ENCODE results near the gene FAF1. TPM values are rescaled to one million over a fixed set of nuclear protein-coding genes. Genes with fewer than 3 reads are reported as not detected.

The FAF1 gene
- total RNA-seq, 2 donors from 2014 or later: 45.8 to 50.1 TPM

DNA sequence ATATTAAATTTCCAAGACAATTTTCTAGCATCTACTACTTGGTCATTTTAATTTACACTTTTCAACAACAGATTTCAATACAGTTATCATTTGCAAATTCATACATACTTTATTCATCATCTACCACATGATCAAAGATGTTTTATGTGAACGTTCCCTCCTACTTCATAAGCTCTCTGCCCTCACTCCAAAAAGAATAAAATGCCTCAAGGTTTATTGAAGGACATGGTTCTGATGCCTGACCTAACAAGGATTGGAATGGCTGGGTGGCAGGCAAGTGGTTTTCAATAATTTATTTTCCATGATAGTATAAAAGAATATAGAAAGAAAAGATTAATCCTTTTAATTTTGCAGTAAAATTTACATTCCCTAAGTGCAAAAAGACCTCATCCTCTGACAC, 15.4 kb upstream of the FAF1 start:
- Mint-ChIP-seq H3K4me3 (no peak overlapping the region), H3K27me3 (peaks cover 8% of the 10 kb centered on the region), H3K36me3 (ENCODE audit: low read depth) (peaks cover 2% of the 10 kb centered on the region), H3K27ac (no peak overlapping the region), H3K4me1 (peaks cover 25% of the 10 kb centered on the region)
- DNase-seq (no peak), ATAC-seq (no peak)
- H3K9me3 ChIP-seq (ENCODE audit: control insufficient read depth, low read length, poor library complexity, severe bottlenecking): no peaks in the 10 kb centered on the region

DNA sequence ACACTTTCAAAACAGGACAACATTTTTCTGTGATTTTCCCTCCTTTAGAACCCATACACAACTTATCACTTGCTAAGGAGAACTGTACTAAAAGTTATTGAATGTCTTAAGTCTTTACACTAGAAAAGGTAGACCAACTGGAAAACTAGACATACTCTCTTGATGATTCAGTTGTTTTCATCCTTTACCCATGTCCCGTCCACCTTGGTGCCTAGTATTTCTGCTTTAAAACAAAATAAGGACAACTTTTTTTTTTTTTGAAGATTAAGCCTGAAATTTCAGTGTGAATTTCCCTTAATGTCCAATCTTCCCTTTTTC, 14.5 kb upstream of the FAF1 start:
- H3K4me3 Mint-ChIP-seq: no peak overlapping the region
- DNase-seq: no peak
- H3K27me3 Mint-ChIP-seq: peaks cover 8% of the 10 kb centered on the region
- peak overlapping the region; percentile 19 for H3K27ac Mint-ChIP-seq
- H3K4me1 Mint-ChIP-seq: peaks cover 33% of the 10 kb centered on the region
- no peak for ATAC-seq
- H3K36me3 Mint-ChIP-seq (ENCODE audit: low read depth): peaks cover 5% of the 10 kb centered on the region
- H3K9me3 ChIP-seq (ENCODE audit: control insufficient read depth, low read length, poor library complexity, severe bottlenecking): no peaks in the 10 kb centered on the region

DNA sequence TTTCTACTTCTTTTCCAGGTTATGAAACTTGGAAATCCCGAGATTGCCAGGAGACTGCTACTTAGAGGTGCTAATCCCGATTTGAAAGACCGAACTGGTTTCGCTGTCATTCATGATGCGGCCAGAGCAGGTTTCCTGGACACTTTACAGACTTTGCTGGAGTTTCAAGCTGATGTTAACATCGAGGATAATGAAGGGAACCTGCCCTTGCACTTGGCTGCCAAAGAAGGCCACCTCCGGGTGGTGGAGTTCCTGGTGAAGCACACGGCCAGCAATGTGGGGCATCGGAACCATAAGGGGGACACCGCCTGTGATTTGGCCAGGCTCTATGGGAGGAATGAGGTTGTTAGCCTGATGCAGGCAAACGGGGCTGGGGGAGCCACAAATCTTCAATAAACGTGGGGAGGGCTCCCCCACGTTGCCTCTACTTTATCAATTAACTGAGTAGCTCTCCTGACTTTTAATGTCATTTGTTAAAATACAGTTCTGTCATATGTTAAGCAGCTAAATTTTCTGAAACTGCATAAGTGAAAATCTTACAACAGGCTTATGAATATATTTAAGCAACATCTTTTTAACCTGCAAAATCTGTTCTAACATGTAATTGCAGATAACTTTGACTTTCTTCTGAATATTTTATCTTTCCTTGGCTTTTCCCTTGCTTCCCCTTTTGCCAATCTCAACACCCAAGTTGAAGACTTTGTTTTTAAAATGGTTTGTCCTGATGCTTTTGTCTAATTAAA, 14.0 kb upstream of the FAF1 start:
- ATAC-seq (no peak), DNase-seq (no peak)
- H3K4me3 Mint-ChIP-seq: no peak overlapping the region
- no peaks in the 10 kb centered on the region for H3K9me3 ChIP-seq (ENCODE audit: control insufficient read depth, low read length, poor library complexity, severe bottlenecking)
- peaks cover 5% of the 10 kb centered on the region for H3K36me3 Mint-ChIP-seq (ENCODE audit: low read depth)
- H3K27me3 Mint-ChIP-seq: peaks cover 8% of the 10 kb centered on the region
- peak overlapping the region; percentile 19 for H3K27ac Mint-ChIP-seq
- H3K4me1 Mint-ChIP-seq: peaks cover 32% of the 10 kb centered on the region

DNA sequence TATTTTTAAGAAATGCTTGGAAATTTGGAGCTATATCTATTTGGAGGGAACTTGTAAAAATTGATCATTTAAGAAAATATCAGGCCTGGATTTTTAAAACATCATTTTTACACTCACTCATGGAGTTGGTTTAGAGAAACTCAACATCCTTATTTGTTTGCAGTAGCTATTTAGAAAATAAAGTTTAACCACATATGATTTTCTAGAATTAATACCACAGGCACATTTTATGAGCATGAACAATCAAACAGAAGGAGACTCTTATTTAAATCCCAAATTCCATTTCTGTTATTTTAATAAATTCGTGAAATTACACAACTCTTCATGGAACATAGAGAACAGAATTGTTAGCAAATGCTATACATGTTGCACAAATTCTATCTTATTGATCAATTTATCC, 13.2 kb upstream of the FAF1 start:
- Mint-ChIP-seq H3K27ac (no peak overlapping the region), H3K4me3 (no peak overlapping the region), H3K4me1 (peaks cover 25% of the 10 kb centered on the region), H3K36me3 (ENCODE audit: low read depth) (peaks cover 5% of the 10 kb centered on the region), H3K27me3 (peaks cover 8% of the 10 kb centered on the region)
- ATAC-seq (no peak), DNase-seq (no peak)
- no peaks in the 10 kb centered on the region for H3K9me3 ChIP-seq (ENCODE audit: control insufficient read depth, low read length, poor library complexity, severe bottlenecking)

DNA sequence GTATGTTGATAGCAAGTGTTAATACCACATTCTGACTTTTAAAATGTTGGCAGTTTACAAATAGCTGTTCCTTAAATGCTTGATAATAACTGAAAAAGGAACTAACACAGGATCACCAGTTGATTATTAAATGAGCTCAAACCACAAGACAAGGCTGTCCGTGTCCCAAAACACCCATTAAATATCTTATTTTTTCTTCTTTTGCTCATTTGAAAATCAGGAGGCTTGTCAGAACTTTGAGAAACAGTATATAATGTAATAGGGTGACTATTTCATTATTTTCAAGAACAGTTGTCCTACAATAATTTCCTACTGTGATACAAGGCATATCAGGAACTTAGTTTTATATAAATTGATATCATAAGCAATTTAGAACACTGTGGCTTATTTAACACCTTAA, 12.7 kb upstream of the FAF1 start:
- Mint-ChIP-seq H3K27ac (no peak overlapping the region), H3K27me3 (peaks cover 8% of the 10 kb centered on the region), H3K36me3 (ENCODE audit: low read depth) (peaks cover 5% of the 10 kb centered on the region), H3K4me3 (no peak overlapping the region), H3K4me1 (peaks cover 25% of the 10 kb centered on the region)
- no peaks in the 10 kb centered on the region for H3K9me3 ChIP-seq (ENCODE audit: control insufficient read depth, low read length, poor library complexity, severe bottlenecking)
- DNase-seq: no peak
- ATAC-seq: no peak

DNA sequence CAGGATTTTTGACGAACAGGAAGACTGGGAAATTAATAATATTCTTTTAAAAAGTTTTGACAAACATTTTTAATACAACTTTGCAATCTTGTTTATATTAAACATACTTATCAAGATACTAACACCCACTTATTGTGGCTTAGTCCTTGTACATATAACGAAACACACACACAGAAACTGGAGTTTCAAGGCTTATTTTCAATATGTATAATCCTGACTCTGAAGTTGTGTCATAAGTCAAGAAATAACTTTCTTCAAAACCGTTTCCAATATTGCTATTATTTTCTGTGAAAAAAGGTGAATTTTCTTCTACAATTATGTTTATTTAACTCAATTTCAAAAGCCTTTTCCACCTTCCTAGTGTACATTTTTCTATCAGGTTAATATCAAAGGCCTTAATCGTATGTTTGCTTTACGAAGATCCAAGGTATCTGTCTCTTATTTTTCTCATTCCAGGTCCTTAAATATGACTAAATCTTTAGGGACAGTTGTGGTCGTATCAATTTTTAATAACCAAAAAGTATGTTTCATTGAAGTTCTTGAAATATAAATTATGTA, 11.8 kb upstream of the FAF1 start:
- DNase-seq (no peak), ATAC-seq (no peak)
- Mint-ChIP-seq H3K27ac (no peak overlapping the region), H3K36me3 (ENCODE audit: low read depth) (peaks cover 5% of the 10 kb centered on the region), H3K27me3 (peaks cover 7% of the 10 kb centered on the region), H3K4me3 (no peak overlapping the region), H3K4me1 (peaks cover 26% of the 10 kb centered on the region)
- no peaks in the 10 kb centered on the region for H3K9me3 ChIP-seq (ENCODE audit: control insufficient read depth, low read length, poor library complexity, severe bottlenecking)

DNA sequence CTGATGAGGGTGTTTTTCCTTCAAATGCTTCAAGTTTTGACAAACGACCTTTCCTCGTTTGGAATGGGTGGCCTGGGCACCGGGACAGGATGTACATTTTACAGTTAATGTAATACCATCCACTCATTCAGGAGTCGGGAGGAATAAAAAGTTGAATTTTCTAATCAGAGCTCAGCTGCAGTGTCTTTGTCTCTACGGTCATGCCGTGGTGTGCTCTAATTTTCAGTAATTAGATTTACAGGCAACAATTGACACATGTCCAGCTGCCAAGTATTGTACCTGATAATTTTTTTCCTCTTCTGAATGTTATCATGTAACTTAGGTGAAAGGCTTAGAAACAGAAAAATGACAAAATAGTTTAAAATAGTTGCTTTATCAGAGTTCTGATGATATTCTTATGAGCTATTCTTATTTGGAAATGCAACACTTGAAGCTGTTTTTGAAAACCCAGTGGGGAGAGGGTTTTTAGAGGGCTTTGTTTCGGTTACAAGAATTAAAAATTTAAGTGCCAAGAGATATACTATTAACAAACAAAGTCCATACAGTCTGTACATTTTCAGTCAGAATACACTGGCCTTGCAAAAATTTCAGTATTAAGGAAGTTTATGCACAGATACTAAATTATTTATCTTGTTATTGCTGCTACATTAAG, 11.0 kb upstream of the FAF1 start:
- H3K27me3 Mint-ChIP-seq: no peaks in the 10 kb centered on the region
- no peaks in the 10 kb centered on the region for H3K9me3 ChIP-seq (ENCODE audit: control insufficient read depth, low read length, poor library complexity, severe bottlenecking)
- peak overlapping the region; percentile 100 for H3K4me3 Mint-ChIP-seq
- no peak for ATAC-seq
- no peak for DNase-seq
- H3K36me3 Mint-ChIP-seq (ENCODE audit: low read depth): peaks cover 5% of the 10 kb centered on the region
- peaks cover 18% of the 10 kb centered on the region for H3K4me1 Mint-ChIP-seq
- H3K27ac Mint-ChIP-seq: peak overlapping the region; percentile 97

DNA sequence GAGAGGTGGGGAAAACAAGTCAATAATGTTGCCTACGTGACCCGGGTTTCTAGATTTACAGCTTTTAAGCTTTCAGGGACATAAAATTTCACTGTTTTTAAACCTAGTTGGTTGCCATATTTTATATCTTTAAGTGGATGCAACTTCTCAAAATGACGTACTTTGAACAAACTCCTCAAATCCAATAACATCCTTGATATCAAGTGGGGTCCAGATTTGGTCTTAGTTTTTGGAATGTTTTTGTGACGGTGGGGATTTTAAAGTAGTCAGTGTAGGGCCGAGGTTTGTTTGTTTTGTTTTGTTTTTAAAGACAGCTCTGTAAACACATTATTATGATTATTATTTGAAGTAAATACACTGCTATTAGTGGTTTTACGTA, 10.4 kb upstream of the FAF1 start:
- no peak for DNase-seq
- no peak for ATAC-seq
- Mint-ChIP-seq H3K27me3 (no peaks in the 10 kb centered on the region), H3K4me1 (peaks cover 17% of the 10 kb centered on the region), H3K27ac (peak overlapping the region; percentile 97), H3K4me3 (peak overlapping the region; percentile 100), H3K36me3 (ENCODE audit: low read depth) (peaks cover 5% of the 10 kb centered on the region)
- no peaks in the 10 kb centered on the region for H3K9me3 ChIP-seq (ENCODE audit: control insufficient read depth, low read length, poor library complexity, severe bottlenecking)

DNA sequence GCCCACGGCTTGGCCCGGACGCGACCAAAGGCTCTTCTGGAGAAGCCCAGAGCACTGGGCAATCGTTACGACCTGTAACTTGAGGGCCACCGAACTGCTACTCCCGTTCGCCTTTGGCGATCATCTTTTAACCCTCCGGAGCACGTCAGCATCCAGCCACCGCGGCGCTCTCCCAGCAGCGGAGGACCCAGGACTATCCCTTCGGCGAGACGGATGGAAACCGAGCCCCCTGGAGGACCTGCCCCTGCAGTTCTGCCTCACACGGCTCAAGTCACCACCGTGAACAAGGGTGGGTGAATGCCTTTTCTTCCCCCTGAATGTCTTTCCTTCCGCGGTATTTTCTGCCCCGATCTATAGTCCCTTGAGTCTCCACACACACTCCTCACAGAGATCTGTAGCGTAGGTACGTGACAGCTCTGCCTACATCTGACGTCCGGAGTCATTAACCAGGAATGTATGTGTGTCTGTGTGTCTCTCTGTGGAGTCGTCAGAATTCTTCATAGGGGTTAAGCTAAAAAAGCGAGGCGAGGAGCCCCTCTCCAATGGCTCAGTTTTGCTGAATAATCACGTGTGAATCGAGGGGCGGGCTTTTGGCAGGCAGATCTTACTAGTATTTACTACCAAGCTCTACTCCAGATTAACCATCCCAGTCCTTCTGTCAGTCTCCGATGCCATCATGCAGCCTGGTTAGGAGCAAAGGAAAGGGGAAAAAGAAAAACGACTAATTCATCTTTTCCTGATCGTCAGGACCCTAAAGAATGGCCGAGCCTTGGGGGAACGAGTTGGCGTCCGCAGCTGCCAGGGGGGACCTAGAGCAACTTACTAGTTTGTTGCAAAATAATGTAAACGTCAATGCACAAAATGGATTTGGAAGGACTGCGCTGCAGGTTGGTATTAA, 9.8 kb upstream of the FAF1 start, which contains the start of gene CDKN2C:
TSS of gene CDKN2C (plus strand) at position 635 of the 898 bp plus-strand sequence. CDS start at position 759, 124 bp downstream.
- ATAC-seq (peak; percentile 38), DNase-seq (peak; percentile 20 to 44 (median 27))
- Mint-ChIP-seq H3K36me3 (ENCODE audit: low read depth) (peaks cover 5% of the 10 kb centered on the region), H3K4me1 (peaks cover 17% of the 10 kb centered on the region), H3K27ac (peak within 1 kb of the TSS; percentile 97), H3K4me3 (peak within 1 kb of the TSS; percentile 100), H3K27me3 (no peaks in the 10 kb centered on the region)
- no peaks in the 10 kb centered on the region for H3K9me3 ChIP-seq (ENCODE audit: control insufficient read depth, low read length, poor library complexity, severe bottlenecking)

DNA sequence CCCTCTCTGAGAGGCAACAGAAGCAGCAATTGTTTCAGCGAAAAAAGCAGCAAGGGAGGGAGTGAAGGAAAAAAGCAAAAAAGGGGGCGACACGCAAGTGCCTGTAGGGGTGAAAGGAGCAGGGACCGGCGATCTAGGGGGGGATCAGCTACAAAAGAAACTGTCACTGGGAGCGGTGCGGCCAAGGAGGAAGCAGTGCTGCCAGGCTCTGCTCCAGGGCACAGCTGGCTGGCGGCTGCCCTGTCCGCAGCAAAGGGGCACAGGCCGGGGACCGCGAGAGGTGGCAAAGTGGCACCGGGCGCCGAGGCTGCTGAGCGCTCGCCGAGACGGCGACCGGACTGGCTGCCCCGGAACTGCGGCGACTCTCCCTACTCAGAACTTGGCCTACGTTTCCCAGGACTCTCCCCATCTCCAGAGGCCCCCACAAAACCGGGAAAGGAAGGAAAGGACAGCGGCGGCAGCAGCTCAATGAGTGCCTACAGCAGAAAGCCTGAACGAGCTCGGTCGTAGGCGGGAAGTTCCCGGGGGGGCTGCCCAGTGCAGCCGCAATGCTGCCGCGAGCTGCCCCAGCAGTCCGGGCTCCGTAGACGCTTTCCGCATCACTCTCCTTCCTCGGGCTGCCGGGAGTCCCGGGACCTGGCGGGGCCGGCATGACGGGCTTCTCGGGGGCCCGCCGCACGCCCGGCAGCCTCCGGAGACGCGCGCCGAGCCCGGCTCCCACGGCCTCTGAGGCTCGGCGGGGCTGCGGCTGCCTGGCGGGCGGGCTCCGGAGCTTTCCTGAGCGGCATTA, 8.9 kb upstream of the FAF1 start:
- H3K4me1 Mint-ChIP-seq: peaks cover 15% of the 10 kb centered on the region
- no peaks in the 10 kb centered on the region for H3K9me3 ChIP-seq (ENCODE audit: control insufficient read depth, low read length, poor library complexity, severe bottlenecking)
- H3K36me3 Mint-ChIP-seq (ENCODE audit: low read depth): peaks cover 3% of the 10 kb centered on the region
- peak overlapping the region; percentile 100 for H3K4me3 Mint-ChIP-seq
- peak; percentile 40 to 55 (median 53) for DNase-seq
- peak overlapping the region; percentile 97 for H3K27ac Mint-ChIP-seq
- H3K27me3 Mint-ChIP-seq: no peaks in the 10 kb centered on the region
- ATAC-seq: peak; percentile 46

DNA sequence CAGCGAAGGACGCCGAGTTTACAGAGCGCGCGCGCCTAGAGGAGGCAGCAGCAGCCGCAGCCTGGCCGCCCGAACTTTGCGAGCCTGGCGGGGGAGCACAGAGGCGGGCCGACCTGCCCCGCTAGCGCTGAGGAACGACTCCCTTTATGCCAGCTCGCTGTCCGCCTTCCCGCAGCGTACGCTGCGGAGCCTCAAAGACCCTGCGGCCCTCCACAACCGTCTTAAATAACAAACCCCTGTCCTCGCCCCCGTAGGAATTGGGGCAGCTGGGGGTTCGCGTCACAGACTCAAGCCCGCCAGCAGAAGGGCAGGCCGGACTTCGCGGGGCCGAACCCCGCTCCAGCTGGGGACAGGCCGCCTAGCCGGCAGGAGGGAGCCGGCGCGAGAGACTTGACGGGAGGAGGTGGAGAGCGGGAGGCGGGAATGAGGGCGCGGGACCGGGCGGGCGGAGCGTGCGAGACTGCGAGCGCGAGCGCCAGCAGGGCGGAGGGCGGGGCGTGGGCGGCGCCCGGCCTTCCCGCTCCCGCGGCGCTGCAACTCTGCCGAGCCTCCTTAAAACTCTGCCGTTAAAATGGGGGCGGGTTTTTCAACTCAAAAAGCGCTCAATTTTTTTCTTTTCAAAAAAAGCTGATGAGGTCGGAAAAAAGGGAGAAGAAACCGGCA, 8.2 kb upstream of the FAF1 start:
- Mint-ChIP-seq H3K27ac (peak overlapping the region; percentile 93), H3K36me3 (ENCODE audit: low read depth) (peaks cover 3% of the 10 kb centered on the region), H3K4me3 (peak overlapping the region; percentile 100), H3K27me3 (no peaks in the 10 kb centered on the region), H3K4me1 (peaks cover 15% of the 10 kb centered on the region)
- no peaks in the 10 kb centered on the region for H3K9me3 ChIP-seq (ENCODE audit: control insufficient read depth, low read length, poor library complexity, severe bottlenecking)
- ATAC-seq (peak; percentile 83), DNase-seq (peak; percentile 70 to 87 (median 83))

Measured in T-helper 17 cell (primary cell).